Stimulated activated CD8-positive, alpha-beta memory T cell treated with anti-CD3 and anti-CD28 coated beads, Interleukin-15, amount 100 ng/mL, for 4 hours (primary cell): Measurements from ENCODE around the gene SPON1.
"Not testable (repeated sequence)": the region's sequence is repeated elsewhere in the genome, so short reads cannot be mapped to it uniquely, and the experiment has no call there.

Experiments used
- DNase-seq, 2 donors: peaks; one replicate each; pipeline ENCODE4 v3.0.0-alpha.2; 2020; ENCODE audit warnings: low read depth in 2 of 2

The SPON1 gene

GRCh38 chr11:14082338-14082737, 119.8 kb downstream of the SPON1 start:
- no peak for DNase-seq

- not testable (repeated sequence) for DNase-seq
These were observed 126.3 kb downstream of the SPON1 start for GRCh38 chr11:14088861-14089260.

DNA sequence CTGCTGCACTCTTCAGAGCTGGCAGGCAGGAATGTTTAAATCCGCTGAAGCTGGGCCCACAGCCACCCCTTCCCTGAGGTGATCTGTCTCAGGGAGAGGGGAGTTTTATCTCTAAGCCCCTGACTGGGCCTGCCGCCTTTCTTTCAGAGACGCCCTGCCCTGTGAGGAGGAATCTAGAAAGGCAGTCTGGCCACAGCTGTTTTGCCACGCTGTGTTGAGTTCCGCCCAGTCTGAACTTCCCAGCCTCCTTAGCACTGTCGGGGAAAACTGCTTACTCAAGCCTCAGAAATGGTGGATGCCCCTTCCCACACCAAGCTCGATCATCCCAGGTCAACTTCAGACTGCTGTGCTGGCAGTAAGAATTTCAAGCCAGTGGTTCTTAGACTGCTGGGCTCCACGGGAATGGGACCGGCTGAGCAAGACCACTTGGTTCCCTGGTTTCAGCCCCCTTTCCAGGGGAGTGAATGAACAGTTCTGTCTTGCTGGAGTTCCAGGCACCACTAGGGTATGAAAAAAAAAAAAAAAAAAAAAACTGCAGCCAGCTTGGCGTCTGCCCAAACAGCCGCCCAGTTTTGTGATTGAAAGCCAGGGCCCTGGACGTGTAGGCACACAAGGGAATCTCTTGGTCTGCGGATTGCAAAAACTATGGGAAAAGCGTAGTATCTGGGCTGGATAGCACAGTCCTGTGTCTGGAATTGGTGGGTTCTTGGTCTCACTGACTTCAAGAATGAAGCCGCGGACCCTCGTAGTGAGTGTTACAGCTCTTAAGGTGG, 127.4 kb downstream of the SPON1 start:
- DNase-seq = no peak

GRCh38 chr11:14090631-14091030, 128.1 kb downstream of the SPON1 start:
- not testable (repeated sequence) for DNase-seq

GRCh38 chr11:14093065-14093464, 130.5 kb downstream of the SPON1 start:
- DNase-seq = no peak

DNA sequence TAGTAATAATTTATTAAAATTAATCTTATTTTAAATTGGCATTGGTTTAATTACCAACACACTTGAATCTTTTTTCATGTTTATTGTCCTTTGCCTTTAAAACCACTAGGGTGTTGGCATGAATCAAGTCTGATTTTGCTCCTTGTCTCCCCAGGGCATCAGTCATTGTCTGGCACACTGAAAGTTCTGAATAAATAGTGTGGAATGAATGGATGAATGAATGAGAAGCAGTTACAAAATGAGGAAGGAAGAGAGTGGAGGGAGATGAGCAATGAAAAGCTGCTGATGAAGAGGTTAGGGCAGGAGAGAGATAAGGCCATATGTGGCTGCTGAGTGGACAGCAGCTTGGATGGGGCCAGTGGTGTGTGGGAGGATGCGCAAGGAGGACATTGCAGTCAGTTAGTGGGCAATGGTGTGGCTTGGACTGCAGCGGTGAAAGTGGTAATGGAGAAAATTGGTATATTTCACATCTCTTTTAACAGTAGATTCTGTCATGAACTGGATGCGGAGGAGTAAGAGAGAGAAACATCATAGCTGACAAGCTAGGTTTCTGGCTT, 132.0 kb downstream of the SPON1 start:
- DNase-seq = no peak

GRCh38 chr11:14095882-14096281, 133.4 kb downstream of the SPON1 start:
- no peak for DNase-seq

DNA sequence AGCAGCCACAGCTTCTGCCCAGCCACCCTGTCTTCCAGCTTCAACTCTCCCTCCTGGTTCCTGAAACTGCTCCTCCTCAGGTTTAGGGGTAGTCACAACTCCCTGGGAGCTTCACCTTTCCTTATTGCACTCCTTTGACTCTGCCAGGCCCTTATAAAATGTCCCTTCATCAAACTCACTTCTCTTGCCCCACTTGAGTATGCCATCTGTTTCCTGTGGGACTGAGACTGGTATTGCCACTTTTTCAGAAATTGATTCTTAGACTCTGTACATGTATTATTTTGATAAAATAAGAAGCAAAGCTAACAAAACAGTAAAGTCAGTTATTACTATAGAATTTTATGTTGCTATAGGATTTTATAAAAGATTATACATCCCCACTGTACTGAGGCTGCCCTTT, 134.1 kb downstream of the SPON1 start:
- no peak for DNase-seq

GRCh38 chr11:14101388-14101787, 138.9 kb downstream of the SPON1 start:
- DNase-seq = no peak

- no peak for DNase-seq
These were observed 140.2 kb downstream of the SPON1 start for GRCh38 chr11:14102766-14103165.

- DNase-seq = no peak
These were observed 142.9 kb downstream of the SPON1 start for GRCh38 chr11:14105446-14105845.

DNA sequence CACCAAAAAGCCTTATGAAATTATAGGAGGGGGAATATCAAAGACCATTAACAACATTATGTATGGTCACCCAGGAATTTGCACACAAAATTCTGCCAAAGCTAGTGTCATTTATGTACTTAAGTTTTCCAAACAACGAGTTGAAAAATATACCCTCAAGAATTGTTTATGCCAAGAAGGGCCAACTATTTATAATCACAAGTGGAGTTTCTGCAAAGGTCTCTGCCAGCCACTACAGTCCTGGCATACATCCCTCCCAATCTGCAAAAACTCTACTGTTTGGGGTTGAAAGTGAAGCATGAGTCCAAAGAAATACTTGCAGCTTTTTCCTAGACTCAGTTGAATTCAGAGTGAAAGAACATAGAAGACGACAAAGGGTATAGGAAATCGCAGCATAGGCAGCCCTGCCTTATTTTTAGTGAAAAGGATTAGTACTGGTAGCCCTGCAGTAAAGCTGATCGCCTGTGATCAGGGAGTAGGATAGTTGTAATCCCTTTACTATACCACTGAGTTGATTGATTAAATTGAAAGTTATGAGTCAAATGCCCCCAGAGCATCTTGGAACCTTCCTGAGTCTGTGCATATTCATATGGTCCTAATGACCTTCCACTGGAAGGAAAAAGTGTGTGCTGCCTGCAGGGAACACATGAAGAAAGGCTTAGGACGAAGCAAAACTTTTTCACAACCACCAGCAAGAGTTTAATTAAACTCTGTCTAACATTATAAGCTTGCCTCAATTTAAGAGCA, 144.0 kb downstream of the SPON1 start:
- no peak for DNase-seq

- no peak for DNase-seq
These were observed 144.5 kb downstream of the SPON1 start for GRCh38 chr11:14107050-14107430.

GRCh38 chr11:14109742-14110141, 147.2 kb downstream of the SPON1 start:
- no peak for DNase-seq

DNA sequence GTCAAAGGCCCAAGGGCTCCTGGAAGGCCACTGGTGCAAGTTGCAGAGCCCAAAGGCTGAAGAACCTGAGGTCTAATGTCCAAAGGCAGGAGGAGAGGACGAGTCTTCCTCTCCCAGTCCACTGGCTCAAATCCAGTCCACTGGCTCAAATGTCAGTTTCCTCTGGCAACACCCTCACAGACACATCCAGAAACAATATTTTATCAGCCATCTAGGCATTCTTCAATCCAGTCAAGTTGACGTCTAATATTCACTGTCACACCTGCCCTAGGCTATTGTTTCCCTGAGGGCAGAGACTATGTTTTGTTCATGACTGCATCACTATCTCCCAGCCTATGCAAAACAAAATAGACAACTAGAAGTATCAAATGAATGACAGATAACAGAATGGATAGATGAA, 148.1 kb downstream of the SPON1 start:
- DNase-seq = no peak

DNA sequence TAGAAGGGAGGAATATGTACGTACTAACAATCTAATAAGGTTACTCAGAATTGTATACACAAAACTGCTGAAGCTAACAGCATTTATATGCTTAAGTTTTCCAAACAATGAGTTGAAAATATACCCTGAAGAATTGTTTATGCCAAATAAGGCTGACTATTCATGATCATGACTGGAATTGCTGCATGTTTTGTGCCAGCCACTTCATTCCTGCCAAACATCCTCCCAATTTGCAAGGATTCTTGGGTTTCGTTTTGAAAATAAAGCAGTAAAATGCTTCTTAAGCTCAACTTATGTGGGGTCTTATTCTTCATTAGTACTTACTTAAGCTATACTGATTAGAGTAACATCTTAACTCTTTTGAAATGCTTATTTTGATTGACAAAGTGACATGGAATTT, 149.0 kb downstream of the SPON1 start:
- DNase-seq = no peak

DNA sequence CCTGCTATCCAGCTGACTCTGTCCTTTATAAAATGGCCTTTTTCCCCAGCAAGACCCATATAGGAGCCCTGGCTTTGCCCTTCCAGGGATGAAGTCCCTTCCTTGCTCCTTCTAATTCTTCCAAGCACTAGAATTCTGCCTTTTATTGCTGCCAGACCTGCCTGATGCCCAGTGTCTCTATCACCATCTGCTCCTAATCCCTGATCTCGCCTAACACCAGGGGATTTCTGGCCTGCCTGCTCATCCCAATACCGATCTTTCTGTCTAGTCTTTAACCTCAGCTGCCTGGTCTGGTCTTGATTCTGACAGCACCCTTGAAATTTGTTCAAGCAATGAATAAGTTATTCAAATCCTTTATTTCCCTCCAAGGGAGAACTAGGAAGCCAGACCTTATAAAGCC, 150.2 kb downstream of the SPON1 start:
- no peak for DNase-seq

GRCh38 chr11:14114269-14114668, 151.7 kb downstream of the SPON1 start:
- no peak for DNase-seq

- no peak for DNase-seq
These were observed 152.3 kb downstream of the SPON1 start for GRCh38 chr11:14114786-14115185.

GRCh38 chr11:14117632-14118031, 155.1 kb downstream of the SPON1 start:
- no peak for DNase-seq

- DNase-seq = no peak
These were observed 155.5 kb downstream of the SPON1 start for GRCh38 chr11:14118072-14118471.

DNA sequence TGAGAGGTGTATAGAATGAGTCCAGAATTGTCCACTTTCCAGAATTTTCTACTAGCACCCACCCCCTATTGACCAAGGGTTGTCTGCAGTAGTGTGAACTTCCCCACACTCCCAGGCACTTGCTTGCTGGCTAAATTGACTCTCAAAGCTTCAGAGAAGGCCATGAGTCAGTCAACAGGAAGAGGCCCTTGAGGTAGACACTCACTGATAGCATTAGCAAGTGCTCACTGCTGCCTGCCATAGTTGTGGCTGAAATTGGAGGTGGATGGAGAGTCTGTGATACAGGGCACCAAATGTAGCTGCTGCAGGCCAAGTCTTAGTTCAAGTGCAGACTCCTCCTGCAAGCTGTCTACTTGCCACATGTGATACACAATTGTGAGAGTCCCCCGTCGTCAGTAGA, 156.8 kb downstream of the SPON1 start:
- DNase-seq = no peak

DNA sequence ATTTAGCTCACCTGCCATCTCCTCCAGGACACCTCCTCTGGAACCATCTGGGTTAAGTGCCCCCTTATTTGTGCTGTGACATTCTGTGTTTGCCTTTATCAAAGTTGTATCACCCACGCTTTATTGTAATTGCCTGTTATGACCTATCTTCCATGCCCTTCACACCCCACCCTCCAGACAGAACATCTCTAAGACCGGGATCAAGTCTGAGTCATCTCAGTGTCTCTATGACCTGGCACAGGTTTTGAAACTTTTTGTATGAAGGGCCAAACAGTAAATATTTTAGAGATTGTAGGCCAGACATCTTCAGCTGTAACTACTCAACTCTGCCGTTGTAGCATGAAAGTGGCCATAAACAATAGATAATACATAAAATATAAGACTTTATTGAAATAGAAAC, 161.8 kb downstream of the SPON1 start:
- no peak for DNase-seq
